ENCODE results near the gene AMPD1. TPM values are rescaled to one million over a fixed set of nuclear protein-coding genes. Genes with fewer than 3 reads are reported as not detected.

Gene AMPD1
- total RNA-seq, 1 donor from 2014 or later, result not detected

GRCh38 chr1:114668373-114668772 is 27.0 kb downstream of the AMPD1 start:
- no peaks in the 10 kb centered on the region for H3K9me3 Mint-ChIP-seq
- H3K36me3 Mint-ChIP-seq (ENCODE audit: low read depth), result no peaks in the 10 kb centered on the region
- no peak overlapping the region for H3K27ac Mint-ChIP-seq (ENCODE audit: unreplicated experiment)
- peaks cover 4% of the 10 kb centered on the region for H3K4me1 Mint-ChIP-seq
- peaks cover 60% of the 10 kb centered on the region for H3K27me3 Mint-ChIP-seq (ENCODE audit: low read depth)
- no peak overlapping the region for H3K4me3 Mint-ChIP-seq
- TF ChIP-seq CTCF (conservative IDR thresholded peaks at IDR 0.05), result no peak
- no peak for DNase-seq (ENCODE audit: low read depth, low spot score)

GRCh38 chr1:114666954-114667353 is 28.4 kb downstream of the AMPD1 start:
- H3K27me3 Mint-ChIP-seq (ENCODE audit: low read depth), result peaks cover 52% of the 10 kb centered on the region
- H3K9me3 Mint-ChIP-seq, result no peaks in the 10 kb centered on the region
- TF ChIP-seq CTCF (conservative IDR thresholded peaks at IDR 0.05), result no peak
- DNase-seq (ENCODE audit: low read depth, low spot score), result no peak
- H3K27ac Mint-ChIP-seq (ENCODE audit: unreplicated experiment), result no peak overlapping the region
- peaks cover 4% of the 10 kb centered on the region for H3K4me1 Mint-ChIP-seq
- no peaks in the 10 kb centered on the region for H3K36me3 Mint-ChIP-seq (ENCODE audit: low read depth)
- H3K4me3 Mint-ChIP-seq, result no peak overlapping the region

GRCh38 chr1:114660238-114660637 is 35.1 kb downstream of the AMPD1 start:
- Mint-ChIP-seq H3K4me1 (no peaks in the 10 kb centered on the region), H3K27ac (ENCODE audit: unreplicated experiment) (no peak overlapping the region), H3K4me3 (no peak overlapping the region), H3K27me3 (ENCODE audit: low read depth) (peaks cover 37% of the 10 kb centered on the region), H3K36me3 (ENCODE audit: low read depth) (no peaks in the 10 kb centered on the region), H3K9me3 (no peaks in the 10 kb centered on the region)
- DNase-seq (ENCODE audit: low read depth, low spot score), result no peak
- no peak for TF ChIP-seq CTCF (conservative IDR thresholded peaks at IDR 0.05)

GRCh38 chr1:114651893-114652292 is 43.5 kb downstream of the AMPD1 start:
- Mint-ChIP-seq H3K27ac (ENCODE audit: unreplicated experiment) (no peak overlapping the region), H3K4me3 (no peak overlapping the region), H3K4me1 (no peaks in the 10 kb centered on the region), H3K9me3 (no peaks in the 10 kb centered on the region), H3K27me3 (ENCODE audit: low read depth) (peaks cover 3% of the 10 kb centered on the region), H3K36me3 (ENCODE audit: low read depth) (no peaks in the 10 kb centered on the region)
- TF ChIP-seq CTCF (conservative IDR thresholded peaks at IDR 0.05), result no peak
- DNase-seq (ENCODE audit: low read depth, low spot score), result no peak

GRCh38 chr1:114648503-114648902 is 46.8 kb downstream of the AMPD1 start:
- no peaks in the 10 kb centered on the region for H3K4me1 Mint-ChIP-seq
- DNase-seq (ENCODE audit: low read depth, low spot score), result no peak
- peaks cover 4% of the 10 kb centered on the region for H3K27me3 Mint-ChIP-seq (ENCODE audit: low read depth)
- no peak overlapping the region for H3K27ac Mint-ChIP-seq (ENCODE audit: unreplicated experiment)
- H3K36me3 Mint-ChIP-seq (ENCODE audit: low read depth), result no peaks in the 10 kb centered on the region
- no peak overlapping the region for H3K4me3 Mint-ChIP-seq
- TF ChIP-seq CTCF (conservative IDR thresholded peaks at IDR 0.05), result no peak
- H3K9me3 Mint-ChIP-seq, result no peaks in the 10 kb centered on the region

GRCh38 chr1:114641377-114641776 is 54.0 kb downstream of the AMPD1 start:
- Mint-ChIP-seq H3K27ac (ENCODE audit: unreplicated experiment) (no peak overlapping the region), H3K4me1 (no peaks in the 10 kb centered on the region), H3K9me3 (no peaks in the 10 kb centered on the region), H3K27me3 (ENCODE audit: low read depth) (peaks cover 14% of the 10 kb centered on the region), H3K4me3 (no peak overlapping the region), H3K36me3 (ENCODE audit: low read depth) (no peaks in the 10 kb centered on the region)
- TF ChIP-seq CTCF (conservative IDR thresholded peaks at IDR 0.05), result no peak
- DNase-seq (ENCODE audit: low read depth, low spot score), result no peak

Data from neural crest cell (in vitro differentiated cells).